ELR (cell line): Measurements from ENCODE around the gene CRHR2.

Experiments
- DNase-seq: peaks from one replicate; pipeline ENCODE4 v3.0.0-alpha.2; 2015; ENCODE audit warnings: low read depth

Gene CRHR2

GRCh38 chr7:30706908-30707307 is 24.7 kb upstream of the CRHR2 start:
- no peak for DNase-seq

DNA sequence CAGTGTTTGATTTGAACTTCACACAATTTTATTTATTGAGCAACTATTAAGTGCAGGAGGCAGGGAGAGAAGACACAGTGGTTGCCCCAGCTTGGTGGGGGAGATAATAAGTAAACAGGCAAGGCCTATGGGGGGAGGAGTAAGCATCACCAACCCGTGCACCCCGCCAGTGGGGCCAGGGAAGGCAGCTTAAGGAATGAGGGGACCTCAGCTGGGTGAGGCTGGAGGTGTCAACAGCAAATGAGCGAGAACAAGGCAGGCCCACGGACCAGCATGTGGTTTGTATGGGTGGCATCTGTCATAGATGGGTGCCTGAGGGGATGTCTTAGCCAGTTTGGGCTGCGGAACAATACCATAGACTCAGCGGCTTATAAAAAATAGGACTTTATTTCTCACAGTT is 24.1 kb upstream of the CRHR2 start:
- DNase-seq = no peak

GRCh38 chr7:30705596-30705995 is 23.3 kb upstream of the CRHR2 start:
- DNase-seq = no peak

GRCh38 chr7:30705008-30705407 is 22.8 kb upstream of the CRHR2 start:
- DNase-seq = no peak

- DNase-seq = no peak
Measured at GRCh38 chr7:30703756-30704155, 21.5 kb upstream of the CRHR2 start.

DNA sequence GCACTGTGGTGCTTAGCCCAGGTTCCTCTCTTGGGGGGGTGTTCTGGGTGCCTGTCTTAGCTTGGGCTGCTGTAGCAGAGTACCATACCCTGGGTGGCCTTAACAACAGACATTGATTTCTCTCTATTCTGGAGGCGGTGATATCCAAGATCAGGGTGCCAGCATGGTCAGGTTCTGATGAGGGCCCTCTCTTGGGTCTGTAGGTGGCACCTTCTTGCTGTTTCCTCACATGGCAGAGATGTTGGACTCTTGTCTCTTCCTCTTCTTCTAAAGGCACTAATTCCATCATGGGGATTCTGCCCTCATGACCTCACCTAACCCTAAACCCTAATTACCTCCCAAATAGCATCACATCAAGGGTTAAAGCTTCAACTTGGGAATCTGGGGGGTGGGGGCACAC is 19.9 kb upstream of the CRHR2 start:
- DNase-seq = no peak

- no peak for DNase-seq
Measured at GRCh38 chr7:30700941-30701340, 18.7 kb upstream of the CRHR2 start.

GRCh38 chr7:30699706-30700495 is 17.6 kb upstream of the CRHR2 start:
- no peak for DNase-seq

GRCh38 chr7:30698481-30698880 is 16.2 kb upstream of the CRHR2 start:
- no peak for DNase-seq

GRCh38 chr7:30697719-30698460 is 15.6 kb upstream of the CRHR2 start:
- DNase-seq = no peak

GRCh38 chr7:30694774-30695721 is 12.8 kb upstream of the CRHR2 start:
- DNase-seq = no peak

GRCh38 chr7:30694218-30694745 is 12.0 kb upstream of the CRHR2 start:
- no peak for DNase-seq

GRCh38 chr7:30692882-30693281 is 10.6 kb upstream of the CRHR2 start:
- no peak for DNase-seq

DNA sequence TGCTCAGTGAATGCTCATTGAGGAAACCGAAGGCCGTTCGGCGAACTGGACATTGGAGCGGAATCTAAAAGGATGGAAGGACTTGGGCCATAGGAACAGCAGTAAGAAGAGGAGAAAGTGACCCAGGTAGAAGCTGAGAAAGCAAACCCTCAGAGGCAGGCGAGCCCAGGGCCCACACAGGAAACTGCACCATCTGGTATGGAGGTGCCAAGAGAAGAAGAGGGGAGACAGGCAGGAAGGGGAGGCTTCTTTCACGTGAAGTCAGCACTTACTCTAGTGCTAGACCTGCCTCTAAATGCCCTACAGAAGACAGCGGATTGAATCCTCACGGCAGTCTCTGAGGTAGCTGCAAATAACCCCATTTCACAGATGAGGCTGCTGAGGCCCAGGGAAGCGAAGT is 10.2 kb upstream of the CRHR2 start:
- DNase-seq = no peak

DNA sequence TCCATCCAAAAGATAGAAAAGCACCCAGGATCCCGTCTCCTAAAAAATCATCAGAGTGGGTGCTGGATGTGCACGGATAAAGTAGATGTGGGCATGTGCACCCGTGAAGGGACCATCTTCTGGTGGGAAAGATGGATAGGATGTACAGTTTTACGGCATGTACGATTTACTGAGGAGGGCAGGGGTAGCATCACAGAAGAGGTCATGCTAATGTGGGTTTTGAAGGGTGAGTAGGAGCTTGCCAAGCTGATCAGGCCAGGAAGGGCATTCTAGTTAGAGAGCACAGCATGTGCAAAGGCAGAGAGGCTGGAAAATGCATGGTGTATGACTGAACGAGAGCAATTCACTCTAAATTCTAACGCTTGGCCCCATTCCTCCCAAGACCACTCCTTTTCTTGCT is 7.8 kb upstream of the CRHR2 start:
- no peak for DNase-seq

DNA sequence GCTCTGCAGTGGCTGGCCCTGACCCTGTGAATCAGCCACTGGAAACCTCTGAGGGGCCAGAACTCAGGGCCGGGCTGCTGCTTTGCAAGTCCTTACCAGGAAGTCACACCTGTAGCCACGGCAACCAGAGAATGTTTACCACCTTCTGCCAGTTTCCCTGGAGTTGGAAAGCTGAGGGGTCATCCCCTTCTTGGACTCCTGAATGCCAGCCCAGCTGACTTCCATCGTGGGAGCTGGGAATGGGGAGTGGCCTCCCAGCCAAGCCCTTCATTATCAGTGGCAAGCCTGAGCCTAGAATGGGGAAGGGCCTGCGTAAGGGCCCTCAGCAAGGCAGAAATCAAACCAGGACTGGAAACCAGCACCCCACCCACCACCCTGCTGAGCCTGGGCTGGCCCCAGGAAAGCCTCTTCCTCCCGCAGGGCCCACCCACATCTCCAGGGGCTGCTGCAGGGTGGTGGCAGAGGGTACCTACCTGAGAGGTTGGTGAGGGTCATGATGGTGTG is 6.5 kb upstream of the CRHR2 start:
- DNase-seq = no peak

GRCh38 chr7:30687604-30688003 is 5.3 kb upstream of the CRHR2 start:
- DNase-seq = no peak

DNA sequence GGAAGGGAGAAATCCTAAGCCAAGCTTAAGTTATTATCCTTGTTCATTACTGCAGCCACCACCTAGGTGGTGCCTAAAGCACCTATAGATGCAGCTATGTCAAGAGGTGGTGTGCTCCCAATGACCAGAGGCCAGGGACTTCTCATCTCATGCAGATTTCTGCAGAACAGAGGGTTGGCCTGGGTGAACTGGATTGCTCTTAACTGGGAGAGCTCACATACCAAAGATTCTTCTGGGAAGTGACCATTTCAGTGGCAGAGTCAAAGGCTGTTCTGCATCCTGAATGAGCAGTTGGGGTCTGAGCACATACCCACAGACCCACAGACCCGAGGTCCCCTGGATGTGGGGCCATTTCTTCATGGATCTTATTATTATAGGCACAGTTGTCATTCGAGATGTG is 2.1 kb upstream of the CRHR2 start:
- no peak for DNase-seq

DNA sequence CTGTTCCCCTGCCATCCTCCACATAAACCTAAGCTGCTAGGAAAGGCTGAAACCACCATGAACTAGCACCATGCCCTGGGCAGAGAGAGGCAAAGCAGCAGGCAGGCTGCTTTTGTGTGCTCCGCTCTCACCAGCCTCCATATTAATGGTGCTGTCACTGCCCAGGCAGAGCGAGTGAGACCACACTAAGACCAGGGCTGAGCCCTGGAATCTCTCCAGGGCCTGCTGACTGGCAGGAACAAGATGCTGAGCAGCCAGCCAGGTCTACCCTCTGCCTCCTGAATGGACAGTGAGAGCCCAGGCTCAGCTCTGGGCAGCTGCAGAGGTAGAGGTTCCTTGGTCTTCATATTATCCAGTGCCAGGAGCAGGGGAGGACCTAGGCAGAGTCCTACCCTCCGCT is 1.6 kb upstream of the CRHR2 start:
- DNase-seq = no peak

- no peak for DNase-seq
Measured at GRCh38 chr7:30683306-30683705, 1.1 kb upstream of the CRHR2 start.

DNA sequence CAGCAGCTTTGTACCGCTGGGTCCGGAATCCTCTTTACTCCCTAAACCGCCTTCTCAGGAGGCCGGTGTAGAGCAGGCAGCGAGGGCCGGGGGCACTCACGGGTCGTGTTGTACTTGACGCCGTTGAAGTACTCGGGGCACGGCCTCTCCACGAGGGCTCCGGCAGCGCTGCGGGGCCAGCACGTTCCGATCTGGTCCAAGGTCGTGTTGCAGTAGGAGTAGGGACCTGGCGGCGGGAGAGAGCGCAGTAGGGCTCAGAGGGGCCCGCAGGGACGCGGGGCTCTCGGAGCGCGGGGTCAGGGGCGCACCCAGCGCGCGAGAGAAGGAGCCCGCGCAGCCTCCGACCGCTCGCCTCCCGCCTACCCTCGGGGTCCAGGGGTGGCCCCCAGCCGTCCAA is 443 bp downstream of the CRHR2 start:
- no peak for DNase-seq

GRCh38 chr7:30681331-30681797 is 892 bp downstream of the CRHR2 start:
- DNase-seq = no peak
